Measurements from ENCODE around the gene GTF3C2.

Gene GTF3C2

GRCh38 chr2:27291865-27292264, 64.7 kb downstream of the GTF3C2 start:
- H3K27me3 ChIP-seq (ENCODE audit: insufficient read depth, low read depth): no peaks in the 10 kb centered on the region
- H3K36me3 ChIP-seq (ENCODE audit: insufficient read depth): no peaks in the 10 kb centered on the region
- no peak overlapping the region for H2AFZ ChIP-seq (ENCODE audit: low read depth)
- no peak for TF ChIP-seq CTCF (conservative IDR thresholded peaks at IDR 0.05; ENCODE audit: low read depth, low read length)
- H3K4me3 ChIP-seq (IDR thresholded peaks at IDR 0.05; ENCODE audit: insufficient read depth, low read depth, low read length): no peak overlapping the region
- H3K4me2 ChIP-seq: no peak overlapping the region
- H3K27ac ChIP-seq: no peak overlapping the region
- H3K79me2 ChIP-seq (ENCODE audit: insufficient read depth, low read depth): no peaks in the 10 kb centered on the region
- H4K20me1 ChIP-seq (ENCODE audit: insufficient read depth): no peaks in the 10 kb centered on the region
- H3K9ac ChIP-seq: no peak overlapping the region
- H3K4me1 ChIP-seq (ENCODE audit: low read depth, poor library complexity, severe bottlenecking): no peaks in the 10 kb centered on the region

- Histone ChIP-seq H3K27ac (no peak overlapping the region), H3K27me3 (ENCODE audit: insufficient read depth, low read depth) (no peaks in the 10 kb centered on the region), H2AFZ (ENCODE audit: low read depth) (no peak overlapping the region), H3K36me3 (ENCODE audit: insufficient read depth) (no peaks in the 10 kb centered on the region), H3K79me2 (ENCODE audit: insufficient read depth, low read depth) (no peaks in the 10 kb centered on the region), H3K4me1 (ENCODE audit: low read depth, poor library complexity, severe bottlenecking) (no peaks in the 10 kb centered on the region), H3K4me3 (IDR thresholded peaks at IDR 0.05; ENCODE audit: insufficient read depth, low read depth, low read length) (no peak overlapping the region), H3K9ac (no peak overlapping the region), H4K20me1 (ENCODE audit: insufficient read depth) (no peaks in the 10 kb centered on the region), H3K4me2 (no peak overlapping the region)
- no peak for TF ChIP-seq CTCF (conservative IDR thresholded peaks at IDR 0.05; ENCODE audit: low read depth, low read length)
Measured at GRCh38 chr2:27290549-27290948, 66.0 kb downstream of the GTF3C2 start.

GRCh38 chr2:27288610-27289009, 68.0 kb downstream of the GTF3C2 start:
- no peak for TF ChIP-seq CTCF (conservative IDR thresholded peaks at IDR 0.05; ENCODE audit: low read depth, low read length)
- H3K9ac ChIP-seq: no peak overlapping the region
- H3K4me2 ChIP-seq: no peak overlapping the region
- H2AFZ ChIP-seq (ENCODE audit: low read depth): no peak overlapping the region
- H3K36me3 ChIP-seq (ENCODE audit: insufficient read depth): no peaks in the 10 kb centered on the region
- H3K27ac ChIP-seq: no peak overlapping the region
- H3K27me3 ChIP-seq (ENCODE audit: insufficient read depth, low read depth): no peaks in the 10 kb centered on the region
- H3K4me3 ChIP-seq (IDR thresholded peaks at IDR 0.05; ENCODE audit: insufficient read depth, low read depth, low read length): no peak overlapping the region
- H4K20me1 ChIP-seq (ENCODE audit: insufficient read depth): no peaks in the 10 kb centered on the region
- no peaks in the 10 kb centered on the region for H3K4me1 ChIP-seq (ENCODE audit: low read depth, poor library complexity, severe bottlenecking)
- no peaks in the 10 kb centered on the region for H3K79me2 ChIP-seq (ENCODE audit: insufficient read depth, low read depth)

- no peak overlapping the region for H3K9ac ChIP-seq
- no peak overlapping the region for H3K4me3 ChIP-seq (IDR thresholded peaks at IDR 0.05; ENCODE audit: insufficient read depth, low read depth, low read length)
- H3K4me2 ChIP-seq: no peak overlapping the region
- H3K27ac ChIP-seq: no peak overlapping the region
- no peaks in the 10 kb centered on the region for H3K4me1 ChIP-seq (ENCODE audit: low read depth, poor library complexity, severe bottlenecking)
- H3K79me2 ChIP-seq (ENCODE audit: insufficient read depth, low read depth): no peaks in the 10 kb centered on the region
- H4K20me1 ChIP-seq (ENCODE audit: insufficient read depth): no peaks in the 10 kb centered on the region
- H3K36me3 ChIP-seq (ENCODE audit: insufficient read depth): no peaks in the 10 kb centered on the region
- no peak for TF ChIP-seq CTCF (conservative IDR thresholded peaks at IDR 0.05; ENCODE audit: low read depth, low read length)
- no peaks in the 10 kb centered on the region for H3K27me3 ChIP-seq (ENCODE audit: insufficient read depth, low read depth)
- H2AFZ ChIP-seq (ENCODE audit: low read depth): no peak overlapping the region
Measured at GRCh38 chr2:27285481-27285880, 71.1 kb downstream of the GTF3C2 start.

- Histone ChIP-seq H3K9ac (no peak overlapping the region), H4K20me1 (ENCODE audit: insufficient read depth) (no peaks in the 10 kb centered on the region), H3K27me3 (ENCODE audit: insufficient read depth, low read depth) (no peaks in the 10 kb centered on the region), H2AFZ (ENCODE audit: low read depth) (no peak overlapping the region), H3K4me1 (ENCODE audit: low read depth, poor library complexity, severe bottlenecking) (peaks cover 2% of the 10 kb centered on the region), H3K4me3 (IDR thresholded peaks at IDR 0.05; ENCODE audit: insufficient read depth, low read depth, low read length) (no peak overlapping the region), H3K27ac (no peak overlapping the region), H3K79me2 (ENCODE audit: insufficient read depth, low read depth) (no peaks in the 10 kb centered on the region), H3K36me3 (ENCODE audit: insufficient read depth) (no peaks in the 10 kb centered on the region), H3K4me2 (no peak overlapping the region)
- TF ChIP-seq CTCF (conservative IDR thresholded peaks at IDR 0.05; ENCODE audit: low read depth, low read length): no peak
Measured at GRCh38 chr2:27284996-27285395, 71.6 kb downstream of the GTF3C2 start.
